Activated naive CD8-positive, alpha-beta T cell treated with anti-CD3 and anti-CD28 coated beads, Interleukin-2, amount 50 U/mL, for 24 hours (primary cell): ENCODE data around the gene PRDM15.
"Not testable (repeated sequence)": the region's sequence is repeated elsewhere in the genome, so short reads cannot be mapped to it uniquely, and the experiment has no call there.

Experiments
- ATAC-seq: fragments of 150-1000 bp; cut with Tn5 transposase; one replicate; pipeline ENCODE4 v1.10.0; 2021
- DNase-seq: peaks from one replicate; pipeline ENCODE4 v3.0.0; 2021
- H3K27ac Mint-ChIP-seq: one replicate; pipeline ENCODE4 v1.8.0; 2021; ENCODE audit warnings: mild to moderate bottlenecking, mixed read lengths
- H3K27me3 Mint-ChIP-seq: one replicate; pipeline ENCODE4 v1.8.0; 2021; ENCODE audit warnings: mixed read lengths
- H3K36me3 Mint-ChIP-seq: one replicate; pipeline ENCODE4 v1.8.0; 2021; ENCODE audit warnings: low read depth, mixed read lengths
- H3K4me1 Mint-ChIP-seq: one replicate; pipeline ENCODE4 v1.8.0; 2021; ENCODE audit warnings: mixed read lengths
- H3K4me3 Mint-ChIP-seq: one replicate; pipeline ENCODE4 v1.8.0; 2021; ENCODE audit warnings: mild to moderate bottlenecking, moderate library complexity, mixed read lengths
- H3K9me3 Mint-ChIP-seq: one replicate; pipeline ENCODE4 v1.8.0; 2021; ENCODE audit warnings: mixed read lengths

The PRDM15 gene

GRCh38 chr21:41801321-41802197 lies 77.6 kb downstream of the PRDM15 start:
- Mint-ChIP-seq H3K4me3 (no peak overlapping the region), H3K9me3 (no peaks in the 10 kb centered on the region), H3K27ac (no peak overlapping the region), H3K27me3 (no peaks in the 10 kb centered on the region), H3K36me3 (peaks cover 31% of the 10 kb centered on the region), H3K4me1 (peaks cover 3% of the 10 kb centered on the region)
- ATAC-seq (no peak), DNase-seq (no peak)

GRCh38 chr21:41800425-41801320 lies 78.5 kb downstream of the PRDM15 start:
- Mint-ChIP-seq H3K27me3 (no peaks in the 10 kb centered on the region), H3K27ac (no peak overlapping the region), H3K4me3 (no peak overlapping the region), H3K36me3 (peaks cover 30% of the 10 kb centered on the region), H3K9me3 (no peaks in the 10 kb centered on the region), H3K4me1 (peaks cover 2% of the 10 kb centered on the region)
- ATAC-seq (no peak), DNase-seq (no peak)

- Mint-ChIP-seq H3K9me3 (no peaks in the 10 kb centered on the region), H3K27me3 (no peaks in the 10 kb centered on the region), H3K4me3 (no peak overlapping the region), H3K4me1 (no peaks in the 10 kb centered on the region), H3K36me3 (peaks cover 25% of the 10 kb centered on the region), H3K27ac (no peak overlapping the region)
- ATAC-seq, result no peak
- no peak for DNase-seq
Observed at GRCh38 chr21:41799763-41800162, 79.4 kb downstream of the PRDM15 start.

GRCh38 chr21:41798326-41798725 lies 80.8 kb downstream of the PRDM15 start:
- ATAC-seq (no peak), DNase-seq (no peak)
- peaks cover 25% of the 10 kb centered on the region for H3K36me3 Mint-ChIP-seq
- no peak overlapping the region for H3K4me3 Mint-ChIP-seq
- H3K27ac Mint-ChIP-seq, result no peak overlapping the region
- no peaks in the 10 kb centered on the region for H3K4me1 Mint-ChIP-seq
- peaks cover 6% of the 10 kb centered on the region for H3K9me3 Mint-ChIP-seq
- no peaks in the 10 kb centered on the region for H3K27me3 Mint-ChIP-seq

- Mint-ChIP-seq H3K36me3 (peaks cover 18% of the 10 kb centered on the region), H3K9me3 (peaks cover 18% of the 10 kb centered on the region), H3K27ac (no peak overlapping the region), H3K27me3 (peaks cover 3% of the 10 kb centered on the region), H3K4me1 (no peaks in the 10 kb centered on the region), H3K4me3 (no peak overlapping the region)
- ATAC-seq, result no peak
- no peak for DNase-seq
Observed at GRCh38 chr21:41796476-41797080, 82.6 kb downstream of the PRDM15 start.

GRCh38 chr21:41795726-41796125 lies 83.4 kb downstream of the PRDM15 start:
- peaks cover 3% of the 10 kb centered on the region for H3K27me3 Mint-ChIP-seq
- H3K27ac Mint-ChIP-seq, result no peak overlapping the region
- peaks cover 21% of the 10 kb centered on the region for H3K9me3 Mint-ChIP-seq
- ATAC-seq, result no peak
- H3K4me3 Mint-ChIP-seq, result no peak overlapping the region
- H3K36me3 Mint-ChIP-seq, result peaks cover 14% of the 10 kb centered on the region
- DNase-seq, result no peak
- no peaks in the 10 kb centered on the region for H3K4me1 Mint-ChIP-seq

- no peak for ATAC-seq
- H3K27me3 Mint-ChIP-seq, result peaks cover 5% of the 10 kb centered on the region
- no peak overlapping the region for H3K27ac Mint-ChIP-seq
- H3K4me3 Mint-ChIP-seq, result no peak overlapping the region
- H3K4me1 Mint-ChIP-seq, result no peaks in the 10 kb centered on the region
- H3K9me3 Mint-ChIP-seq, result peaks cover 21% of the 10 kb centered on the region
- peaks cover 7% of the 10 kb centered on the region for H3K36me3 Mint-ChIP-seq
- no peak for DNase-seq
Observed at GRCh38 chr21:41794600-41794999, 84.5 kb downstream of the PRDM15 start.

GRCh38 chr21:41792711-41793110 lies 86.4 kb downstream of the PRDM15 start:
- H3K36me3 Mint-ChIP-seq, result no peaks in the 10 kb centered on the region
- H3K4me3 Mint-ChIP-seq, result no peak overlapping the region
- DNase-seq (no peak), ATAC-seq (no peak)
- H3K27ac Mint-ChIP-seq, result no peak overlapping the region
- H3K9me3 Mint-ChIP-seq, result peaks cover 21% of the 10 kb centered on the region
- no peaks in the 10 kb centered on the region for H3K4me1 Mint-ChIP-seq
- peaks cover 14% of the 10 kb centered on the region for H3K27me3 Mint-ChIP-seq

GRCh38 chr21:41786509-41786987 lies 92.6 kb downstream of the PRDM15 start:
- ATAC-seq, result no peak
- H3K36me3 Mint-ChIP-seq, result no peaks in the 10 kb centered on the region
- H3K27ac Mint-ChIP-seq, result no peak overlapping the region
- no peak for DNase-seq
- peaks cover 9% of the 10 kb centered on the region for H3K4me1 Mint-ChIP-seq
- H3K9me3 Mint-ChIP-seq, result peaks cover 3% of the 10 kb centered on the region
- H3K27me3 Mint-ChIP-seq, result peaks cover 39% of the 10 kb centered on the region
- H3K4me3 Mint-ChIP-seq, result no peak overlapping the region

- not testable (repeated sequence) for H3K9me3 Mint-ChIP-seq, DNase-seq, H3K4me3 Mint-ChIP-seq, ATAC-seq, H3K27ac Mint-ChIP-seq, H3K36me3 Mint-ChIP-seq, H3K4me1 Mint-ChIP-seq
- peaks cover 48% of the 10 kb centered on the region for H3K27me3 Mint-ChIP-seq
Observed at GRCh38 chr21:41785262-41785661, 93.9 kb downstream of the PRDM15 start.

- Mint-ChIP-seq H3K9me3 (no peaks in the 10 kb centered on the region), H3K27ac (no peak overlapping the region), H3K36me3 (no peaks in the 10 kb centered on the region), H3K4me3 (no peak overlapping the region), H3K4me1 (peaks cover 9% of the 10 kb centered on the region), H3K27me3 (peaks cover 52% of the 10 kb centered on the region)
- ATAC-seq, result no peak
- no peak for DNase-seq
Observed at GRCh38 chr21:41784456-41785102, 94.6 kb downstream of the PRDM15 start.

GRCh38 chr21:41783476-41784180 lies 95.5 kb downstream of the PRDM15 start:
- H3K27me3 Mint-ChIP-seq, result peaks cover 55% of the 10 kb centered on the region

GRCh38 chr21:41781050-41781410 lies 98.1 kb downstream of the PRDM15 start:
- Mint-ChIP-seq H3K27ac (no peak overlapping the region), H3K36me3 (no peaks in the 10 kb centered on the region)

More at GRCh38 chr21:41783476-41784180, 95.5 kb downstream of the PRDM15 start:
- no peak for DNase-seq
- no peak overlapping the region for H3K27ac Mint-ChIP-seq
- H3K36me3 Mint-ChIP-seq, result no peaks in the 10 kb centered on the region
- H3K9me3 Mint-ChIP-seq, result no peaks in the 10 kb centered on the region
- H3K4me1 Mint-ChIP-seq, result peaks cover 9% of the 10 kb centered on the region
- peak; percentile 54 for ATAC-seq
- H3K4me3 Mint-ChIP-seq, result no peak overlapping the region

More at GRCh38 chr21:41781050-41781410, 98.1 kb downstream of the PRDM15 start:
- H3K4me3 Mint-ChIP-seq, result no peak overlapping the region
- ATAC-seq (no peak), DNase-seq (no peak)
- peaks cover 12% of the 10 kb centered on the region for H3K4me1 Mint-ChIP-seq
- peaks cover 63% of the 10 kb centered on the region for H3K27me3 Mint-ChIP-seq
- no peaks in the 10 kb centered on the region for H3K9me3 Mint-ChIP-seq
